GM12878 (cell line): ENCODE data around the gene PCDH15. TPM values are rescaled to one million over a fixed set of nuclear protein-coding genes. Genes with fewer than 3 reads are reported as not detected.

Experiments
- ATAC-seq: fragments of 200-7000 bp; cut with Tn5 transposase; 3 replicates; pipeline ENCODE4 v1.9.1; 2020; ENCODE audit warnings: mild to moderate bottlenecking, moderate library complexity
- BruUV-seq: library from RNA; stranded (reverse); fragments of 400-500 nt; replicated peaks from 2 replicates; lab custom pipeline; 2021; lab: Mats Ljungman, UMichigan
- CTCF ChIA-PET: fragments of 300-600 bp; sonication (Branson Sonifier 250); formaldehyde crosslinking; extraction: SDS; loops from one replicate; lab custom pipeline; 2021; ENCODE audit warnings: inconsistent platforms; lab: Yijun Ruan, JAX
- POLR2A ChIA-PET: fragments of 350-600 bp; formaldehyde crosslinking; extraction: SDS; loops from one replicate; lab custom pipeline; 2021; ENCODE audit warnings: inconsistent platforms; lab: Charles Lee
- RAD21 ChIA-PET: fragments of 300-600 bp; sonication (Branson Sonifier 250); formaldehyde crosslinking; loops from one replicate; lab custom pipeline; 2023; ENCODE audit warnings: antibody characterized with exemption; ENCODE audit not compliant: unreplicated experiment; lab: Charles Lee
- SMC1A ChIA-PET: fragments of 300-600 bp; sonication (Branson Sonifier 250); formaldehyde crosslinking; loops from one replicate; lab custom pipeline; 2023; ENCODE audit not compliant: unreplicated experiment, uncharacterized antibody; lab: Charles Lee
- DNase-seq: peaks from one replicate; pipeline ENCODE4 v3.0.0-alpha.2; 2011; ENCODE audit warnings: low read depth, low spot score
- FAIRE-seq: peaks from 3 replicates; lab custom pipeline; 2011; peaks lifted over from hg19 to GRCh38; lab: Jason Lieb, UNC
- H2AFZ ChIP-seq: 2 replicates; pipeline ENCODE4 v1.6.0; 2011; ENCODE audit warnings: low read depth, low read length, control low read depth; ENCODE audit not compliant: control insufficient read depth
- H3K27ac ChIP-seq: 2 replicates; pipeline ENCODE4 v1.5.1; 2011; ENCODE audit warnings: control low read depth; ENCODE audit not compliant: control insufficient read depth, insufficient read depth
- H3K27me3 ChIP-seq, 2 experiments: replicated peaks in 1 of 2; 2 replicates each; pipeline versions ENCODE4 v1.6.0 to v1.6.1; 2011; ENCODE audit warnings: low read length in 1 of 2; ENCODE audit not compliant: control insufficient read depth in 2 of 2, insufficient read depth in 2 of 2
- H3K36me3 ChIP-seq, 2 experiments: 2 replicates each; pipeline ENCODE4 v1.5.1; 2011; ENCODE audit warnings: low read length in 1 of 2; ENCODE audit not compliant: control insufficient read depth in 2 of 2, insufficient read depth in 2 of 2
- H3K4me1 ChIP-seq: 2 replicates; pipeline ENCODE4 v1.6.1; 2011; ENCODE audit warnings: mild to moderate bottlenecking, low read length, moderate library complexity, mixed read lengths; ENCODE audit not compliant: control insufficient read depth, insufficient read depth
- H3K4me2 ChIP-seq: 2 replicates; pipeline ENCODE4 v1.6.0; 2011; ENCODE audit warnings: control low read depth; ENCODE audit not compliant: control insufficient read depth, insufficient read depth
- H3K4me3 ChIP-seq: fragments of 200-600 bp; sonication (generic); 2 replicates; pipeline ENCODE4 v1.5.1; 2016
- H3K79me2 ChIP-seq: 2 replicates; pipeline ENCODE4 v1.6.0; 2011; ENCODE audit warnings: low read length; ENCODE audit not compliant: control insufficient read depth, insufficient read depth
- H3K9ac ChIP-seq: 2 replicates; pipeline ENCODE4 v1.8.0; 2011; ENCODE audit warnings: low read length, control low read depth, mixed read lengths; ENCODE audit not compliant: control insufficient read depth, insufficient read depth
- H3K9me3 ChIP-seq: replicated peaks from 3 replicates; pipeline ENCODE4 v1.5.1; 2011; ENCODE audit warnings: mild to moderate bottlenecking, low read length; ENCODE audit not compliant: control insufficient read depth, insufficient read depth
- H4K20me1 ChIP-seq: 2 replicates; pipeline ENCODE4 v1.6.0; 2011; ENCODE audit not compliant: control insufficient read depth, insufficient read depth
- DPF2 ChIP-seq: fragments of 450-650 bp; IDR thresholded peaks from 2 replicates; pipeline ENCODE4 v1.6.1; 2017; ENCODE audit warnings: mild to moderate bottlenecking
- E2F4 ChIP-seq: IDR thresholded peaks from 2 replicates; pipeline ENCODE4 v1.6.1; 2012; ENCODE audit warnings: low read depth, low read length, improper control_type of control experiment
- EZH2 ChIP-seq: IDR thresholded peaks from 2 replicates; pipeline ENCODE4 v1.6.1; 2012; ENCODE audit warnings: low read depth, mild to moderate bottlenecking, control low read depth, inconsistent platforms, low read length, borderline replicate concordance; ENCODE audit not compliant: control insufficient read depth
- FOXK2 ChIP-seq: fragments of 450-650 bp; IDR thresholded peaks from 2 replicates; pipeline ENCODE4 v1.6.1; 2017; ENCODE audit warnings: mild to moderate bottlenecking, moderate library complexity
- HSF1 ChIP-seq: fragments of 150-350 bp; IDR thresholded peaks from 2 replicates; pipeline ENCODE4 v1.6.1; 2014; ENCODE audit warnings: mild to moderate bottlenecking, low read depth, low read length
- IKZF1 ChIP-seq: fragments of 450-650 bp; conservative IDR thresholded peaks from 2 replicates; pipeline ENCODE4 v1.6.1; 2017; ENCODE audit warnings: antibody characterized with exemption, mild to moderate bottlenecking
- IKZF2 ChIP-seq, 2 experiments: fragments of 450-650 bp; IDR thresholded peaks; 2 replicates each; pipeline ENCODE4 v1.6.1; 2017; ENCODE audit warnings: mild to moderate bottlenecking in 2 of 2, moderate library complexity in 2 of 2
- IRF3 ChIP-seq: fragments of 450-650 bp; IDR thresholded peaks from 2 replicates; pipeline ENCODE4 v1.6.1; 2014; ENCODE audit warnings: mild to moderate bottlenecking
- JUNB ChIP-seq: IDR thresholded peaks from 2 replicates; pipeline ENCODE4 v1.6.1; 2016; ENCODE audit warnings: antibody characterized with exemption, mild to moderate bottlenecking
- KDM1A ChIP-seq: fragments of 200-600 bp; sonication (generic); IDR thresholded peaks from 2 replicates; pipeline ENCODE4 v1.6.1; 2016; ENCODE audit warnings: borderline replicate concordance
- LARP7 ChIP-seq: fragments of 450-650 bp; IDR thresholded peaks from 2 replicates; pipeline ENCODE4 v1.6.1; 2017; ENCODE audit warnings: mild to moderate bottlenecking
- MTA2 ChIP-seq: fragments of 450-650 bp; IDR thresholded peaks from 2 replicates; pipeline ENCODE4 v1.6.1; 2016; ENCODE audit warnings: low read depth, mild to moderate bottlenecking, moderate library complexity
- NKRF ChIP-seq: fragments of 450-650 bp; conservative IDR thresholded peaks from 2 replicates; pipeline ENCODE4 v1.6.1; 2017; ENCODE audit warnings: mild to moderate bottlenecking, moderate library complexity
- NR2C1 ChIP-seq: fragments of 450-650 bp; IDR thresholded peaks from 2 replicates; pipeline ENCODE4 v1.6.1; 2017; ENCODE audit warnings: antibody characterized with exemption, mild to moderate bottlenecking, moderate library complexity
- SPI1 ChIP-seq: IDR thresholded peaks from 2 replicates; pipeline ENCODE4 v1.6.1; 2011; ENCODE audit warnings: low read depth, mild to moderate bottlenecking, low read length, moderate library complexity, borderline replicate concordance; ENCODE audit not compliant: insufficient read depth
- SREBF2 ChIP-seq: IDR thresholded peaks from 2 replicates; pipeline ENCODE4 v1.6.1; 2012; ENCODE audit warnings: mild to moderate bottlenecking, low read length
- WRNIP1 ChIP-seq: IDR thresholded peaks from 2 replicates; pipeline ENCODE4 v1.6.1; 2011; ENCODE audit warnings: low read depth, low read length, improper control_type of control experiment, borderline replicate concordance
- ZNF24 ChIP-seq: fragments of 450-650 bp; IDR thresholded peaks from 2 replicates; pipeline ENCODE4 v1.6.1; 2017; ENCODE audit warnings: antibody characterized with exemption, mild to moderate bottlenecking
- in situ Hi-C: fragments of 300-500 bp; cut with MboI; formaldehyde crosslinking; loops from 9 replicates; pipeline ENCODE4 v1.14.3; 2018; ENCODE audit warnings: mixed read lengths
- intact Hi-C: fragments of 100-400 bp; cut with micrococcal nuclease; formaldehyde crosslinking; loops from one replicate; pipeline ENCODE4 v1.14.2; 2022; ENCODE audit not compliant: unreplicated experiment
- polyA plus RNA-seq, 11 experiments: library from polyadenylated mRNA; depleted of rRNA in 4 of 11; unstranded in 6 of 11; stranded (reverse) in 5 of 11; fragments of >200 nt; fragmentation: Nextera tagmentation in 4 of 11; fragmentation: Illumina TruSeq in 1 of 11; extraction: Ambion mirVana in 4 of 11; extraction: Trizol in 1 of 11; gene quantifications; 1 replicate in 1 of 11; 2 replicates in 10 of 11; pipeline versions ENCODE4 v1.2.1 to v1.2.3, GENCODE V29; 2011 to 2016; ENCODE audit warnings: inconsistent platforms in 2 of 11, missing spikeins in 2 of 11, low read depth in 1 of 11
- total RNA-seq, 4 experiments: library from RNA; depleted of rRNA in 3 of 4; stranded (reverse); fragments of >200 nt in 3 of 4; fragmentation: Illumina TruSeq in 1 of 4; extraction: Trizol in 1 of 4; gene quantifications; 2 replicates each; pipeline versions ENCODE4 v1.2.1 to v1.2.3, GENCODE V29; 2013 to 2021

The PCDH15 gene
- total and polyA plus RNA-seq, 10 of the 15 experiments (the other 5 are each of a cell fraction or from before 2014, with no cell fraction given), result 0.03 to 0.52 (median 0.07) TPM; not detected in 6

GRCh38 chr10:54066646-54067045 is 734.4 kb downstream of the PCDH15 start (continued):
- no peak for TF ChIP-seq IRF3

GRCh38 chr10:54065106-54065505 is 735.9 kb downstream of the PCDH15 start:
- FAIRE-seq, result no peak
- ChIA-PET SMC1A (interaction anchor here (0.7 to 2.9 kb wide), 5 partner anchors 8 to 256 kb away, joined by 3 to 11 read pairs (median 3); no protein-coding TSS in a partner anchor), POLR2A (no interaction called here), RAD21 (no interaction called here), CTCF (no interaction called here)
- H3K4me3 ChIP-seq, result no peak overlapping the region
- no peaks in the 10 kb centered on the region for H3K27me3 ChIP-seq
- H3K79me2 ChIP-seq, result no peaks in the 10 kb centered on the region
- H3K27ac ChIP-seq, result no peak overlapping the region
- in situ Hi-C loops (no loop called here), intact Hi-C loops (no loop called here)
- H2AFZ ChIP-seq, result no peak overlapping the region
- DNase-seq, result no peak
- no peaks in the 10 kb centered on the region for H3K9me3 ChIP-seq
- no peak overlapping the region for H3K9ac ChIP-seq
- H3K4me1 ChIP-seq, result no peaks in the 10 kb centered on the region
- H3K36me3 ChIP-seq, result no peaks in the 10 kb centered on the region
- no peaks in the 10 kb centered on the region for H4K20me1 ChIP-seq
- ATAC-seq, result peak; percentile 50
- no TSS peak for BruUV-seq
- H3K4me2 ChIP-seq, result no peak overlapping the region
- TF ChIP-seq NR2C1 (no peak), JUNB (no peak), IKZF1 (peak; percentile 57; the same call in 1 of the 2 replicates), KDM1A (no peak), EZH2 (no peak), E2F4 (no peak), DPF2 (peak; percentile 35; the same call in 1 of the 2 replicates), SPI1 (peak; percentile 65; the same call in 1 of the 2 replicates), ZNF24 (0 out of 2 replicates have a peak, but pooled peaks have one; percentile 31), HSF1 (no peak), LARP7 (no peak), SREBF2 (no peak), WRNIP1 (no peak), MTA2 (peak; percentile 26; the same call in 1 of the 2 replicates), NKRF (no peak), FOXK2 (no peak), IKZF2 (IDR thresholded peaks at IDR 0.05) (peak; percentile 55 to 64; a peak in 2 of 4 replicates)
